NOMO-1 treated with dmso at 0.1 percent for 144 hours (cell line): Measurements from ENCODE around the gene ADAT3.
"Not testable (repeated sequence)": the region's sequence is repeated elsewhere in the genome, so short reads cannot be mapped to it uniquely, and the experiment has no call there.

ENCODE experiments used
- DNase-seq: peaks from one replicate; lab custom pipeline; 2025; ENCODE audit not compliant: unreplicated experiment; lab: John Stamatoyannopoulos, UW

Gene ADAT3

GRCh38 chr19:1882786-1883692 is 22.2 kb upstream of the ADAT3 start:
- no peak for DNase-seq

GRCh38 chr19:1883784-1884183 is 21.4 kb upstream of the ADAT3 start:
- DNase-seq, result no peak

- DNase-seq, result no peak
Measured at GRCh38 chr19:1884291-1884718, 20.9 kb upstream of the ADAT3 start.

GRCh38 chr19:1884719-1885334 is 20.4 kb upstream of the ADAT3 start:
- no peak for DNase-seq

GRCh38 chr19:1885398-1886119 is 19.6 kb upstream of the ADAT3 start, which contains the start of gene ABHD17A:
Gene ABHD17A (minus strand): TSS chr19:1885496. CDS start chr19:1881566, 3,930 bp downstream.
- peak; percentile 86 for DNase-seq

GRCh38 chr19:1886360-1886759 is 18.8 kb upstream of the ADAT3 start:
- not testable (repeated sequence) for DNase-seq

GRCh38 chr19:1888385-1888784 is 16.8 kb upstream of the ADAT3 start:
- no peak for DNase-seq

- no peak for DNase-seq
Measured at GRCh38 chr19:1889907-1890306, 15.3 kb upstream of the ADAT3 start.

GRCh38 chr19:1893791-1894190 is 11.4 kb upstream of the ADAT3 start:
- no peak for DNase-seq

GRCh38 chr19:1896508-1896907 is 8.7 kb upstream of the ADAT3 start:
- DNase-seq, result no peak

- DNase-seq, result peak; percentile 66
Measured at GRCh38 chr19:1901940-1902404, 3.2 kb upstream of the ADAT3 start.

GRCh38 chr19:1902923-1903322 is 2.3 kb upstream of the ADAT3 start:
- no peak for DNase-seq

- no peak for DNase-seq
Measured at GRCh38 chr19:1904860-1905109, 414 bp upstream of the ADAT3 start.

- no peak for DNase-seq
Measured at GRCh38 chr19:1905863-1906375, 720 bp downstream of the ADAT3 start.

GRCh38 chr19:1906985-1907562 is 1.9 kb downstream of the ADAT3 start:
- no peak for DNase-seq

- DNase-seq, result no peak
Measured at GRCh38 chr19:1907563-1908363, 2.6 kb downstream of the ADAT3 start.

- no peak for DNase-seq
Measured at GRCh38 chr19:1908364-1908678, 3.1 kb downstream of the ADAT3 start.

- DNase-seq, result no peak
Measured at GRCh38 chr19:1909761-1910080, 4.5 kb downstream of the ADAT3 start.

GRCh38 chr19:1910177-1910576 is 5.0 kb downstream of the ADAT3 start:
- DNase-seq, result no peak

GRCh38 chr19:1911098-1911497 is 5.9 kb downstream of the ADAT3 start:
- no peak for DNase-seq

GRCh38 chr19:1911995-1912394 is 6.8 kb downstream of the ADAT3 start:
- DNase-seq, result no peak
